ENCODE results near the gene TMEM150C. TPM values are rescaled to one million over a fixed set of nuclear protein-coding genes. Genes with fewer than 3 reads are reported as not detected.
A peak's percentile ranks its signal among the peaks of the same experiment; 100 is the strongest.

Gene TMEM150C
- total RNA-seq, 1 experiment from 2014 or later = 2.7 TPM

DNA sequence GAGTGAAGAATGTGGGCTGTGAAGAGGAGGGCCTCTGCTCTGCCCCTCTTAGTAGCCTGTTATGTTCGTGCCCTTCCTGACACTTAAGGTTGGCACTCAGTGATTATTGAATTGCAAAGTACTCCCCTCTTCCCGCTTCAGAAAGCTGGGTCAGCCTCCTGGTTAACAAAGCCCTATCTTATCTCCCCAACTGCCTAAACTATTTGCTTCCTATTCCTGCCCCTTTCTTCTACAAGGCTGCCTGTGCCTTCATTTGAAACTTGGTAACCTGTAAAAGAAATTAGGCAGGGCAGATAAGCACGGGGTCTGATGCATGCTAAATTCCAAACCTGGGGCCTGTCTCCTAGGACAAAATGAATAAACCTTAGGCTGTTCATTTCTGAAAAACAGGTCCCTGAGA lies 23.1 kb upstream of the TMEM150C start:
- Histone ChIP-seq H4K8ac (replicated peaks; ENCODE audit: insufficient read length, low read depth, low read length) (no peak overlapping the region), H2AK5ac (ENCODE audit: insufficient read length, low read length) (no peak overlapping the region), H3K9me3 (ENCODE audit: control insufficient read depth, low read depth, low read length) (no peaks in the 10 kb centered on the region), H2BK12ac (ENCODE audit: insufficient read length, low read depth, low read length) (no peak overlapping the region), H3K4me2 (ENCODE audit: insufficient read depth, insufficient read length, low read length) (no peak overlapping the region), H2BK15ac (ENCODE audit: low read depth, low read length) (no peak overlapping the region), H3K23me2 (ENCODE audit: insufficient read length, low read depth, low read length, poor library complexity, severe bottlenecking) (no peaks in the 10 kb centered on the region), H3K27me3 (ENCODE audit: insufficient read depth, low read length) (no peaks in the 10 kb centered on the region), H3K56ac (ENCODE audit: insufficient read length, low read depth, low read length) (no peak overlapping the region), H3T11ph (ENCODE audit: low read length) (no peak overlapping the region), H3K4me1 (ENCODE audit: insufficient read depth, low read length) (peaks cover 27% of the 10 kb centered on the region; the same call in 1 of the 2 replicates), H4K20me1 (ENCODE audit: control insufficient read depth, insufficient read depth, insufficient read length) (no peaks in the 10 kb centered on the region), H3K79me2 (ENCODE audit: insufficient read depth, low read length) (no peaks in the 10 kb centered on the region), H2BK5ac (ENCODE audit: insufficient read length, low read length) (no peak overlapping the region), H2BK20ac (ENCODE audit: low read depth, low read length, poor library complexity, severe bottlenecking) (no peak overlapping the region), H3K79me1 (ENCODE audit: insufficient read depth, low read depth, low read length, poor library complexity, severe bottlenecking) (no peaks in the 10 kb centered on the region), H3K4ac (ENCODE audit: low read depth, low read length) (no peak overlapping the region), H4K91ac (ENCODE audit: insufficient read length, low read depth, low read length) (no peak overlapping the region), H3K23ac (ENCODE audit: insufficient read length, low read depth, low read length) (no peak overlapping the region), H4K5ac (ENCODE audit: insufficient read length, low read depth, low read length) (no peak overlapping the region), H3K14ac (ENCODE audit: insufficient read depth, low read length) (no peak overlapping the region), H3K18ac (ENCODE audit: insufficient read length, low read depth, low read length) (no peak overlapping the region), H3K9ac (ENCODE audit: extremely low read depth, insufficient read length, low read length) (no peak overlapping the region), H3K27ac (ENCODE audit: insufficient read length, low read depth, low read length) (no peak overlapping the region), H2BK120ac (ENCODE audit: low read depth, low read length, poor library complexity, severe bottlenecking) (no peak overlapping the region), H2AFZ (ENCODE audit: low read length) (no peak overlapping the region)
- no peaks in the 10 kb centered on the region; a peak in 1 of 7 replicates for H3K36me3 Mint-ChIP-seq (ENCODE audit: insufficient read depth in 1 of 3, low read depth in 3 of 3)
- DNase-seq = no peak
- TF ChIP-seq, protein P1, sequence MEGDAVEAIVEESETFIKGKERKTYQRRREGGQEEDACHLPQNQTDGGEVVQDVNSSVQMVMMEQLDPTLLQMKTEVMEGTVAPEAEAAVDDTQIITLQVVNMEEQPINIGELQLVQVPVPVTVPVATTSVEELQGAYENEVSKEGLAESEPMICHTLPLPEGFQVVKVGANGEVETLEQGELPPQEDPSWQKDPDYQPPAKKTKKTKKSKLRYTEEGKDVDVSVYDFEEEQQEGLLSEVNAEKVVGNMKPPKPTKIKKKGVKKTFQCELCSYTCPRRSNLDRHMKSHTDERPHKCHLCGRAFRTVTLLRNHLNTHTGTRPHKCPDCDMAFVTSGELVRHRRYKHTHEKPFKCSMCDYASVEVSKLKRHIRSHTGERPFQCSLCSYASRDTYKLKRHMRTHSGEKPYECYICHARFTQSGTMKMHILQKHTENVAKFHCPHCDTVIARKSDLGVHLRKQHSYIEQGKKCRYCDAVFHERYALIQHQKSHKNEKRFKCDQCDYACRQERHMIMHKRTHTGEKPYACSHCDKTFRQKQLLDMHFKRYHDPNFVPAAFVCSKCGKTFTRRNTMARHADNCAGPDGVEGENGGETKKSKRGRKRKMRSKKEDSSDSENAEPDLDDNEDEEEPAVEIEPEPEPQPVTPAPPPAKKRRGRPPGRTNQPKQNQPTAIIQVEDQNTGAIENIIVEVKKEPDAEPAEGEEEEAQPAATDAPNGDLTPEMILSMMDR (conservative IDR thresholded peaks at IDR 0.05) = no peak
- no CpG with 5 or more reads among the region's 3 CpGs for WGBS (ENCODE audit: extremely low coverage, insufficient read length, low lambda C conversion rate)
- H3K4me3 Mint-ChIP-seq = peak overlapping the region in 1 of 2 experiments; percentile 7; a peak in 2 of 5 replicates
- peak overlapping the region in 2 of 3 experiments; percentile 37 to 81; a peak in 4 of 7 replicates for H3K27ac Mint-ChIP-seq
- no peaks in the 10 kb centered on the region for H3K27me3 Mint-ChIP-seq (ENCODE audit: low read depth)
- H3K9me3 Mint-ChIP-seq = no peaks in the 10 kb centered on the region
- H3K4me1 Mint-ChIP-seq = peaks cover 39 to 40% of the 10 kb centered on the region in 2 experiments
